Muscle layer of colon (tissue), 2 donors: ENCODE measurements around the gene MED13L.

Experiments used
- H3K27ac ChIP-seq: one replicate; pipeline ENCODE4 v1.7.0; 2013; ENCODE audit warnings: low read depth, mild to moderate bottlenecking, low read length, moderate library complexity
- H3K27me3 ChIP-seq, 2 donors: one replicate each; pipeline ENCODE4 v1.7.0; 2013; ENCODE audit warnings: low read length in 2 of 2, mild to moderate bottlenecking in 2 of 2; ENCODE audit not compliant: insufficient read depth in 2 of 2, control insufficient read depth in 1 of 2
- H3K36me3 ChIP-seq: one replicate; pipeline ENCODE4 v1.7.0; 2013; ENCODE audit warnings: mild to moderate bottlenecking, low read length; ENCODE audit not compliant: insufficient read depth
- H3K4me1 ChIP-seq: one replicate; pipeline ENCODE4 v1.7.0; 2013; ENCODE audit warnings: mild to moderate bottlenecking, low read length; ENCODE audit not compliant: insufficient read depth
- H3K4me3 ChIP-seq, 2 donors: one replicate each; pipeline ENCODE4 v1.7.0; 2013; ENCODE audit warnings: low read length in 2 of 2, low read depth in 1 of 2, mild to moderate bottlenecking in 1 of 2, moderate library complexity in 1 of 2
- H3K9ac ChIP-seq: one replicate; pipeline ENCODE4 v1.7.0; 2013; ENCODE audit warnings: low read length
- H3K9me3 ChIP-seq: one replicate; pipeline ENCODE4 v1.7.0; 2013; ENCODE audit warnings: mild to moderate bottlenecking, low read length
- donor health status: abdominal sarcoma.
- donor health status: Adenocarcinoma of cecum.

Gene MED13L

GRCh38 chr12:116059904-116060303, 217.6 kb downstream of the MED13L start:
- no peak overlapping the region for H3K27ac ChIP-seq
- H3K4me3 ChIP-seq = no peak overlapping the region
- H3K9me3 ChIP-seq = no peaks in the 10 kb centered on the region
- H3K9ac ChIP-seq = no peak overlapping the region
- H3K36me3 ChIP-seq = no peaks in the 10 kb centered on the region
- no peaks in the 10 kb centered on the region for H3K27me3 ChIP-seq
- peaks cover 17% of the 10 kb centered on the region for H3K4me1 ChIP-seq

- no peak overlapping the region for H3K27ac ChIP-seq
- H3K36me3 ChIP-seq = no peaks in the 10 kb centered on the region
- no peak overlapping the region for H3K9ac ChIP-seq
- peaks cover 28% of the 10 kb centered on the region for H3K4me1 ChIP-seq
- H3K4me3 ChIP-seq = no peak overlapping the region
- no peaks in the 10 kb centered on the region for H3K27me3 ChIP-seq
- H3K9me3 ChIP-seq = no peaks in the 10 kb centered on the region
Observed at GRCh38 chr12:116058574-116058973, 218.9 kb downstream of the MED13L start.

GRCh38 chr12:116057356-116057755, 220.1 kb downstream of the MED13L start:
- Histone ChIP-seq H3K36me3 (no peaks in the 10 kb centered on the region), H3K27ac (no peak overlapping the region), H3K9ac (no peak overlapping the region), H3K4me1 (peaks cover 32% of the 10 kb centered on the region), H3K27me3 (no peaks in the 10 kb centered on the region), H3K4me3 (no peak overlapping the region), H3K9me3 (no peaks in the 10 kb centered on the region)

GRCh38 chr12:116055895-116056607, 221.4 kb downstream of the MED13L start:
- no peak overlapping the region for H3K4me3 ChIP-seq
- no peak overlapping the region for H3K27ac ChIP-seq

GRCh38 chr12:116054280-116054679, 223.2 kb downstream of the MED13L start:
- no peaks in the 10 kb centered on the region for H3K27me3 ChIP-seq
- peaks cover 48% of the 10 kb centered on the region for H3K4me1 ChIP-seq
- no peaks in the 10 kb centered on the region for H3K36me3 ChIP-seq
- no peak overlapping the region for H3K4me3 ChIP-seq
- H3K27ac ChIP-seq = peak overlapping the region; percentile 12
- H3K9me3 ChIP-seq = no peaks in the 10 kb centered on the region
- H3K9ac ChIP-seq = no peak overlapping the region

More at GRCh38 chr12:116055895-116056607, 221.4 kb downstream of the MED13L start:
- H3K9me3 ChIP-seq = no peaks in the 10 kb centered on the region
- H3K36me3 ChIP-seq = no peaks in the 10 kb centered on the region
- H3K27me3 ChIP-seq = no peaks in the 10 kb centered on the region
- H3K9ac ChIP-seq = no peak overlapping the region
- peaks cover 41% of the 10 kb centered on the region for H3K4me1 ChIP-seq

GRCh38 chr12:116053479-116054200, 223.9 kb downstream of the MED13L start:
- Histone ChIP-seq H3K9ac (no peak overlapping the region), H3K4me1 (peaks cover 55% of the 10 kb centered on the region), H3K9me3 (no peaks in the 10 kb centered on the region), H3K36me3 (no peaks in the 10 kb centered on the region), H3K4me3 (no peak overlapping the region), H3K27ac (peak overlapping the region; percentile 12), H3K27me3 (no peaks in the 10 kb centered on the region)

- Histone ChIP-seq H3K27me3 (no peaks in the 10 kb centered on the region), H3K4me1 (peaks cover 54% of the 10 kb centered on the region), H3K36me3 (no peaks in the 10 kb centered on the region), H3K9ac (no peak overlapping the region), H3K4me3 (no peak overlapping the region), H3K9me3 (no peaks in the 10 kb centered on the region), H3K27ac (no peak overlapping the region)
Observed at GRCh38 chr12:116050275-116050674, 227.2 kb downstream of the MED13L start.

- Histone ChIP-seq H3K9me3 (no peaks in the 10 kb centered on the region), H3K9ac (no peak overlapping the region), H3K27me3 (no peaks in the 10 kb centered on the region), H3K27ac (no peak overlapping the region), H3K36me3 (no peaks in the 10 kb centered on the region), H3K4me3 (no peak overlapping the region), H3K4me1 (peaks cover 47% of the 10 kb centered on the region)
Observed at GRCh38 chr12:116048879-116049278, 228.6 kb downstream of the MED13L start.

- Histone ChIP-seq H3K4me1 (peaks cover 30% of the 10 kb centered on the region), H3K27me3 (no peaks in the 10 kb centered on the region), H3K4me3 (no peak overlapping the region), H3K36me3 (no peaks in the 10 kb centered on the region), H3K27ac (no peak overlapping the region), H3K9ac (no peak overlapping the region), H3K9me3 (no peaks in the 10 kb centered on the region)
Observed at GRCh38 chr12:116046039-116046438, 231.5 kb downstream of the MED13L start.

- Histone ChIP-seq H3K36me3 (no peaks in the 10 kb centered on the region), H3K27me3 (no peaks in the 10 kb centered on the region), H3K9me3 (no peaks in the 10 kb centered on the region), H3K27ac (no peak overlapping the region), H3K4me3 (no peak overlapping the region), H3K9ac (no peak overlapping the region), H3K4me1 (peaks cover 22% of the 10 kb centered on the region)
Observed at GRCh38 chr12:116045150-116045549, 232.3 kb downstream of the MED13L start.

GRCh38 chr12:116043659-116044535, 233.6 kb downstream of the MED13L start:
- Histone ChIP-seq H3K36me3 (no peaks in the 10 kb centered on the region), H3K4me1 (peaks cover 10% of the 10 kb centered on the region), H3K4me3 (no peak overlapping the region), H3K9ac (no peak overlapping the region), H3K27me3 (no peaks in the 10 kb centered on the region), H3K27ac (no peak overlapping the region), H3K9me3 (no peaks in the 10 kb centered on the region)
